Esophagus squamous epithelium (tissue), 5 donors: ENCODE data around the gene CNIH2. TPM values are rescaled to one million over a fixed set of nuclear protein-coding genes. Genes with fewer than 3 reads are reported as not detected.
"Not testable (repeated sequence)": the region's sequence is repeated elsewhere in the genome, so short reads cannot be mapped to it uniquely, and the experiment has no call there.

ENCODE experiments used
- DNase-seq: peaks from one replicate; lab custom pipeline; 2025; lab: John Stamatoyannopoulos, UW
- H3K27ac ChIP-seq, 4 donors: fragments of 200-600 bp; sonication (generic); one replicate each; pipeline ENCODE4 v1.5.1; 2016 to 2019; ENCODE audit warnings: mild to moderate bottlenecking in 1 of 4
- H3K27me3 ChIP-seq, 4 donors: fragments of 200-600 bp; sonication (generic); 1 replicate in 3 of 4; 2 replicates in 1 of 4; pipeline versions ENCODE4 v1.5.1 to v1.6.0; 2017 to 2021; ENCODE audit warnings: antibody characterized with exemption in 1 of 4
- H3K36me3 ChIP-seq, 3 donors: fragments of 200-600 bp; sonication (generic); one replicate each; pipeline ENCODE4 v1.5.1; 2016 to 2019
- H3K4me1 ChIP-seq, 3 donors: fragments of 200-600 bp; sonication (generic); one replicate each; pipeline ENCODE4 v1.5.1; 2017 to 2019
- H3K4me3 ChIP-seq, 4 donors: fragments of 200-600 bp; sonication (generic); 1 replicate in 3 of 4; 2 replicates in 1 of 4; pipeline ENCODE4 v1.5.1; 2016 to 2019; ENCODE audit warnings: mild to moderate bottlenecking in 2 of 4, moderate library complexity in 1 of 4
- H3K9me3 ChIP-seq, 3 donors: fragments of 200-600 bp; sonication (generic); one replicate each; pipeline ENCODE4 v1.5.1; 2016 to 2019
- CTCF ChIP-seq, 6 experiments: fragments of 450-650 bp in 4 of 6; fragments of 200-600 bp in 2 of 6; sonication (generic) in 2 of 6; IDR thresholded peaks; one replicate each; pipeline ENCODE4 v1.5.1; 2016 to 2019; ENCODE audit warnings: antibody characterized with exemption in 6 of 6, mild to moderate bottlenecking in 4 of 6, moderate library complexity in 4 of 6
- POLR2A ChIP-seq, 4 donors: fragments of 450-650 bp; IDR thresholded peaks; one replicate each; pipeline ENCODE4 v1.6.1; 2017; ENCODE audit warnings: antibody characterized with exemption in 4 of 4, mild to moderate bottlenecking in 4 of 4, moderate library complexity in 3 of 4
- WGBS, 2 donors: methylation state at CpG; one replicate each; pipeline ENCODE4 v1.1.5; 2018; 5-methylcytosine and 5-hydroxymethylcytosine counted together
- intact Hi-C: fragments of 100-400 bp; cut with DNase I; formaldehyde crosslinking; loops from one replicate; pipeline ENCODE4 v1.15.0; 2022
- total RNA-seq, 4 donors: library from RNA; depleted of rRNA; stranded (reverse); fragments of >200 nt; gene quantifications; one replicate each; pipeline ENCODE4 v1.1.0, GENCODE V29; 2016
- donor health status: DM: yes; HTN: yes; CAD: no.

Gene CNIH2
- total RNA-seq, 4 donors from 2014 or later, result 0.48 to 0.70 TPM; not detected in 2

GRCh38 chr11:66274219-66274618 is 3.8 kb upstream of the CNIH2 start:
- intact Hi-C loops, result no loop called here
- Histone ChIP-seq H3K27ac (no peak overlapping the region), H3K36me3 (peaks cover 37 to 70% (median 42%) of the 10 kb centered on the region in 3 donors), H3K4me1 (peaks cover 11 to 69% (median 12%) of the 10 kb centered on the region in 3 donors), H3K27me3 (peaks cover 0 to 6% (median 0%) of the 10 kb centered on the region in 4 donors), H3K4me3 (no peak overlapping the region), H3K9me3 (no peaks in the 10 kb centered on the region)
- no peak for TF ChIP-seq POLR2A (IDR thresholded peaks at IDR 0.05)
- TF ChIP-seq CTCF (IDR thresholded peaks at IDR 0.05), result no peak
- DNase-seq, result no peak
- 44% methylated on average over 1 of the region's 1 CpG; no CpG with 5 or more reads in 1 of the 2 donors for WGBS, 2 donors

- intact Hi-C loops, result no loop called here
- Histone ChIP-seq H3K36me3 (peaks cover 37 to 68% (median 42%) of the 10 kb centered on the region in 3 donors), H3K4me1 (peaks cover 4 to 57% (median 11%) of the 10 kb centered on the region in 3 donors), H3K27ac (no peak overlapping the region), H3K4me3 (no peak overlapping the region), H3K9me3 (no peaks in the 10 kb centered on the region), H3K27me3 (peaks cover 0 to 6% (median 0%) of the 10 kb centered on the region in 4 donors)
- TF ChIP-seq POLR2A (IDR thresholded peaks at IDR 0.05), result no peak
- no peak for TF ChIP-seq CTCF (IDR thresholded peaks at IDR 0.05)
- no peak for DNase-seq
- WGBS, 2 donors, result 88% methylated on average over 6 of the region's 8 CpGs
These were observed 2.6 kb upstream of the CNIH2 start for GRCh38 chr11:66275396-66275795.

- intact Hi-C loops, result no loop called here
These were observed 1.9 kb upstream of the CNIH2 start for GRCh38 chr11:66275984-66276612.

GRCh38 chr11:66276619-66277018 is 1.4 kb upstream of the CNIH2 start:
- H3K4me1 ChIP-seq, result peaks cover 4 to 45% (median 11%) of the 10 kb centered on the region in 3 donors
- H3K27ac ChIP-seq, H3K27me3 ChIP-seq, DNase-seq, H3K4me3 ChIP-seq, intact Hi-C loops, H3K9me3 ChIP-seq: not testable (repeated sequence)
- H3K36me3 ChIP-seq, result peaks cover 36 to 56% (median 37%) of the 10 kb centered on the region in 3 donors
- 64 to 78% methylated on average over 9 to 12 of the region's 13 CpGs for WGBS, 2 donors

More at GRCh38 chr11:66275984-66276612, 1.9 kb upstream of the CNIH2 start:
- 94% methylated on average over 3 of the region's 14 CpGs; no CpG with 5 or more reads in 1 of the 2 donors for WGBS, 2 donors
- Histone ChIP-seq H3K9me3 (no peaks in the 10 kb centered on the region), H3K27me3 (peaks cover 0 to 6% (median 0%) of the 10 kb centered on the region in 4 donors), H3K4me1 (peaks cover 4 to 50% (median 11%) of the 10 kb centered on the region in 3 donors), H3K27ac (no peak overlapping the region), H3K4me3 (no peak overlapping the region), H3K36me3 (peaks cover 36 to 61% (median 37%) of the 10 kb centered on the region in 3 donors)
- TF ChIP-seq POLR2A (IDR thresholded peaks at IDR 0.05) (no peak), CTCF (IDR thresholded peaks at IDR 0.05) (no peak)
- DNase-seq, result no peak

GRCh38 chr11:66277064-66277463 is 911 bp upstream of the CNIH2 start:
- H3K9me3 ChIP-seq, DNase-seq, intact Hi-C loops, H3K4me3 ChIP-seq, H3K27me3 ChIP-seq, H3K27ac ChIP-seq: not testable (repeated sequence)
- WGBS, 2 donors, result 59 to 86% methylated on average over 2 to 4 of the region's 4 CpGs
- H3K36me3 ChIP-seq, result peaks cover 34 to 51% (median 36%) of the 10 kb centered on the region in 3 donors
- peaks cover 4 to 44% (median 11%) of the 10 kb centered on the region in 3 donors for H3K4me1 ChIP-seq

GRCh38 chr11:66278363-66279091 is 552 bp downstream of the CNIH2 start:
- peaks cover 20 to 41% (median 30%) of the 10 kb centered on the region in 3 donors for H3K36me3 ChIP-seq
- DNase-seq, result no peak
- H3K27me3 ChIP-seq, result peaks cover 0 to 6% (median 0%) of the 10 kb centered on the region in 4 donors
- peaks cover 8 to 42% (median 11%) of the 10 kb centered on the region in 3 donors for H3K4me1 ChIP-seq
- intact Hi-C loops, result no loop called here
- H3K27ac ChIP-seq, result no peak overlapping the region
- peak overlapping the region in 2 of 4 donors; percentile 39 to 65 for H3K4me3 ChIP-seq
- WGBS, 2 donors, result 2 to 4% methylated on average over 9 to 19 of the region's 45 CpGs
- no peaks in the 10 kb centered on the region for H3K9me3 ChIP-seq
- no peak for TF ChIP-seq POLR2A (IDR thresholded peaks at IDR 0.05)
- TF ChIP-seq CTCF (IDR thresholded peaks at IDR 0.05), result no peak
